MM.1S (cell line): Measurements from ENCODE around the gene PAPSS2.
"Not testable (repeated sequence)": the region's sequence is repeated elsewhere in the genome, so short reads cannot be mapped to it uniquely, and the experiment has no call there.

ENCODE experiments used
- DNase-seq: peaks from one replicate; pipeline ENCODE4 v3.0.0-alpha.2; 2015
- H2AFZ ChIP-seq: fragments of 300-600 bp; sonication (generic); 2 replicates; pipeline ENCODE4 v1.6.0; 2016; ENCODE audit warnings: antibody characterized with exemption, low read length
- H3F3A ChIP-seq: fragments of 300-600 bp; sonication (generic); 2 replicates; pipeline ENCODE4 v1.6.1; 2016; ENCODE audit warnings: mild to moderate bottlenecking, antibody characterized with exemption, low read length, moderate library complexity, mixed read lengths; ENCODE audit not compliant: insufficient read depth
- H3K27ac ChIP-seq: fragments of 300-600 bp; sonication (generic); 2 replicates; pipeline ENCODE4 v1.5.1; 2016; ENCODE audit warnings: mild to moderate bottlenecking, low read length
- H3K27me3 ChIP-seq: fragments of 300-600 bp; sonication (generic); replicated peaks from 2 replicates; pipeline ENCODE4 v1.6.0; 2016; ENCODE audit warnings: low read length; ENCODE audit not compliant: insufficient read depth
- H3K36me3 ChIP-seq: fragments of 300-600 bp; sonication (generic); replicated peaks from 2 replicates; pipeline ENCODE4 v1.6.1; 2016; ENCODE audit warnings: mild to moderate bottlenecking, low read length, mixed read lengths; ENCODE audit not compliant: insufficient read depth
- H3K4me1 ChIP-seq: fragments of 300-600 bp; sonication (generic); 2 replicates; pipeline ENCODE4 v1.6.1; 2016; ENCODE audit warnings: low read length, mixed read lengths
- H3K4me2 ChIP-seq: fragments of 300-600 bp; sonication (generic); 2 replicates; pipeline ENCODE4 v1.6.0; 2016; ENCODE audit warnings: low read depth, low read length
- H3K4me3 ChIP-seq: fragments of 300-600 bp; sonication (generic); 2 replicates; pipeline ENCODE4 v1.5.1; 2016; ENCODE audit warnings: low read length, mixed read lengths
- H3K79me2 ChIP-seq: fragments of 300-600 bp; sonication (generic); 2 replicates; pipeline ENCODE4 v1.6.1; 2016; ENCODE audit warnings: mixed run types, low read length, mixed read lengths
- H3K9ac ChIP-seq: fragments of 300-600 bp; sonication (generic); 2 replicates; pipeline ENCODE4 v1.6.1; 2016; ENCODE audit warnings: low read length, mixed read lengths
- H3K9me2 ChIP-seq: fragments of 300-600 bp; sonication (generic); replicated peaks from 2 replicates; pipeline ENCODE4 v1.6.1; 2016; ENCODE audit warnings: mild to moderate bottlenecking, low read length, mixed read lengths; ENCODE audit not compliant: insufficient read depth
- H3K9me3 ChIP-seq: fragments of 300-600 bp; sonication (generic); replicated peaks from 2 replicates; pipeline ENCODE4 v1.6.1; 2016; ENCODE audit warnings: mild to moderate bottlenecking, low read length, mixed read lengths; ENCODE audit not compliant: insufficient read depth
- H4K20me1 ChIP-seq: fragments of 300-600 bp; sonication (generic); 2 replicates; pipeline ENCODE4 v1.6.1; 2016; ENCODE audit warnings: mild to moderate bottlenecking, low read length, moderate library complexity, mixed read lengths; ENCODE audit not compliant: insufficient read depth
- CTCF ChIP-seq: fragments of 300-600 bp; sonication (generic); IDR thresholded peaks from 2 replicates; pipeline ENCODE4 v1.5.1; 2016; ENCODE audit warnings: antibody characterized with exemption, low read length, mixed read lengths
- EZH2 ChIP-seq: fragments of 300-600 bp; sonication (generic); optimal IDR thresholded peaks from 2 replicates; pipeline ENCODE3; 2017; ENCODE audit warnings: low read depth, mild to moderate bottlenecking, antibody characterized with exemption, low read length, mixed read lengths
- EZH2phosphoT487 ChIP-seq: fragments of 300-600 bp; sonication (generic); IDR thresholded peaks from 2 replicates; pipeline ENCODE4 v1.6.1; 2018; ENCODE audit warnings: antibody characterized with exemption, low read length

PAPSS2 gene

DNA sequence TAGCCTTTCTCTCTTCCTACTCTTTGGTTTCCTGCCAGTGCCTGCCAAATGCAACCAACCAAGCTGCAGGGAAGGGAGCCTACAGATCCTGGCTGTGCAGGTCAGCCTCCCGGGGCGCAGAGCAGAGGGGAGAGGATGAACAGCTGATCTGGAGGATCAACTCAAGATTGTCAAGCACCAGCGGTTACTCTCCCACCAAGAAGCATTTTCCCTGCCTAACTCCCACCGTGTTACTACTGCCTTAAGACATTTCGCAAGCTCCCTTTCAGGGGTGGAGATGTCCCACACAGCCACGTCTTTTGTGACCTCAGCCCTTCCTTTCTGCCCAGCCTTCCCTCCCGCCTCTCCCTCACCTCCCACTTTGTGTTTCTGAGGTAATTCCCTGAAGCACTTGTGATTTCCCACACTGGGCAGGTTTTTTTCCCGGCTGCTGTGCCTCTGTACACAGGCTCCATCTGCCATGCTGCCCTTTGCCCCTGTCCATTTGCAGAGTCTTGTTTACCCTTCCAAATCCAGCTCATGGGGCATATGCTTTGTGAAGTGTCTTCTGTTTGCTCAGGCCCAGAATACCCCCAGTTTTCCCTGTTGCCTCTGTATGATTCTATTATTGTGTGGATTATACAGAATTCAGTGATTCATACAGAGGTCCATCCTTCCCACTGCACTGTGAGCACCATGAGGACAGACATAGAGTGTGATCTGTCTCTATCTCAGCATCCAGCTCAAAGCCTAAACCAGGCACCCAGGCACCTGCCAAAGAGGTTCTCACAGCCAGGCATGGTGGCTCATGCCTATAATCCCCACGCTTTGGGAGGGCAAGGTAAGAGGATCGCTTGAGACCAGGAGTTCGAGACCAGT is 40.9 kb upstream of the PAPSS2 start:
- H3K4me2 ChIP-seq = no peak overlapping the region
- H3K4me1 ChIP-seq = peaks cover 13% of the 10 kb centered on the region
- H2AFZ ChIP-seq = no peak overlapping the region
- no peaks in the 10 kb centered on the region for H4K20me1 ChIP-seq
- H3K9me3 ChIP-seq = no peaks in the 10 kb centered on the region
- no peaks in the 10 kb centered on the region for H3K36me3 ChIP-seq
- no peak overlapping the region for H3K9ac ChIP-seq
- no peaks in the 10 kb centered on the region for H3K79me2 ChIP-seq
- H3F3A ChIP-seq = 0 out of 2 replicates have a peak, but pooled peaks cover 10% of the 10 kb centered on the region
- TF ChIP-seq EZH2phosphoT487 = no peak
- TF ChIP-seq EZH2 = no peak
- TF ChIP-seq CTCF = no peak
- H3K4me3 ChIP-seq = no peak overlapping the region
- no peak for DNase-seq
- no peak overlapping the region for H3K27ac ChIP-seq
- H3K27me3 ChIP-seq = no peaks in the 10 kb centered on the region
- H3K9me2 ChIP-seq = no peaks in the 10 kb centered on the region

DNA sequence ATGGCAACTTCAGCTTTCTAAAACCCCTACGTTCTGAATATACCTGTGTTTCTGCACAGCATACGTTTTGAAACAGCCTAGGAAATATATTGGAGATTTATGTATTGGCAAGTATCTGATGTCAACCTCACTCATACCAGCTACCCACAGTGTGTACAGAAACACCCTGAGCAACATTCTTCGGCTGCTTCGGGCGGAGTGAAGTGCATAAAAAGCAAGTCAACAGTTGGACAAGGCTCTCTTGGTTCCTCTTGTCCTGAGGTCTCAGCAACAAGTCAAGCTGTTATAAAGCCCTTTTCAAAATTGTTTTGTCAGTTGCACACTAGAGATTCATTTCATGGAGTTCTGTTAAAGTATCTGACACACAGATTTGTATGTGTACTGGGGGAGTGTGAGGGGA is 40.0 kb upstream of the PAPSS2 start:
- Histone ChIP-seq H3K9me3 (no peaks in the 10 kb centered on the region), H3K9ac (no peak overlapping the region), H3K79me2 (no peaks in the 10 kb centered on the region), H3K9me2 (no peaks in the 10 kb centered on the region), H3K27me3 (no peaks in the 10 kb centered on the region), H3K36me3 (no peaks in the 10 kb centered on the region), H3K4me2 (no peak overlapping the region), H3K27ac (no peak overlapping the region), H4K20me1 (no peaks in the 10 kb centered on the region), H3F3A (0 out of 2 replicates have a peak, but pooled peaks cover 10% of the 10 kb centered on the region), H3K4me3 (no peak overlapping the region), H2AFZ (no peak overlapping the region), H3K4me1 (peaks cover 13% of the 10 kb centered on the region)
- TF ChIP-seq EZH2 (no peak), CTCF (no peak), EZH2phosphoT487 (no peak)
- DNase-seq = no peak

DNA sequence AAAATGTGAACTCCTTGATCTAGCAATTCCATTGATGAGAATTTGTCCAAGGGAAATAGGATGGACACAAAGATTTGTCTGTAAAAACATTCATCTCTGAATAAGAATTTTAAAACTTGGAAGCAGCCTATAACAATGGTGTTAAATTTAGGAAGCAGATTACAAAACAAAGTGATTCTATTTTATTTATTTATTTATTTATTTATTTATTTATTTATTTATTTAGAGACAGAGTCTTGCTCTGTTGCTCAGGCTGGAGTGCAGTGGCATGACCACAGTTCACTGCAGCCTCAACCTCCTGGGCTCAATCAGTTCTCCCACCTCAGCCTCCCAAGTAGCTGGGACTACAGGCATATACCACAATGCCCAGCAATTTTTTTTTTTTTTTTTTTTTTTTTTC is 38.2 kb upstream of the PAPSS2 start:
- H3K79me2 ChIP-seq, H3K9me3 ChIP-seq, H2AFZ ChIP-seq, H3K4me3 ChIP-seq, DNase-seq, H4K20me1 ChIP-seq, H3K9ac ChIP-seq, H3F3A ChIP-seq, H3K9me2 ChIP-seq, H3K27ac ChIP-seq, H3K4me2 ChIP-seq, H3K36me3 ChIP-seq, H3K27me3 ChIP-seq: not testable (repeated sequence)
- H3K4me1 ChIP-seq = peaks cover 13% of the 10 kb centered on the region
